Fibroblast of mammary gland (primary cell): Measurements from ENCODE around the gene EYA4.

Source experiments
- DNase-seq: peaks from one replicate; pipeline ENCODE4 v3.0.0-alpha.2; 2010; ENCODE audit warnings: low read depth
- H3K4me3 ChIP-seq: 2 replicates; pipeline ENCODE4 v1.5.1; 2011; ENCODE audit warnings: low read depth, mild to moderate bottlenecking, low read length, moderate library complexity; ENCODE audit not compliant: control insufficient read depth
- TF ChIP-seq, protein P1 (sequence below): conservative IDR thresholded peaks from 2 replicates; pipeline ENCODE4 v1.5.1; 2011; ENCODE audit warnings: low read depth, low read length, inconsistent platforms; ENCODE audit not compliant: control insufficient read depth, insufficient read depth

EYA4 gene

DNA sequence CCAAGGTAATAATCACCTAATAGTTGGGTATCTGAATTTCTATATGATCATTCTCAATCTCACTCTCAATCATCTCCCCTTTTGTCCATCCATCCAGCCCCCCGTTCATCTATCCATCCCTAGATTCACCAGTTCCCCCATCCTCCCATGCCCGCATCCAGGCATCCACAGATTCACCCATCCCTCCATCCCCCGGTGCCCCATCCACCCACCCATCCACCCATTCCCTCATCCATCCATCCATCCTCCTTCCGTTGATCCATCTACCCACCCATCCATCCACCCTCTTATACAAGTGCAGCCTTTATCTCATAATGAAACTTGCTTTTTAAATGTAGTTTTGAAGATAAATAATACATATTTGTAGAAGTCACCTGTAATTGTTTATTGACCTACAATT lies 76.5 kb downstream of the EYA4 start:
- H3K4me3 ChIP-seq, result no peak overlapping the region
- no peak for DNase-seq
- TF ChIP-seq, protein P1, sequence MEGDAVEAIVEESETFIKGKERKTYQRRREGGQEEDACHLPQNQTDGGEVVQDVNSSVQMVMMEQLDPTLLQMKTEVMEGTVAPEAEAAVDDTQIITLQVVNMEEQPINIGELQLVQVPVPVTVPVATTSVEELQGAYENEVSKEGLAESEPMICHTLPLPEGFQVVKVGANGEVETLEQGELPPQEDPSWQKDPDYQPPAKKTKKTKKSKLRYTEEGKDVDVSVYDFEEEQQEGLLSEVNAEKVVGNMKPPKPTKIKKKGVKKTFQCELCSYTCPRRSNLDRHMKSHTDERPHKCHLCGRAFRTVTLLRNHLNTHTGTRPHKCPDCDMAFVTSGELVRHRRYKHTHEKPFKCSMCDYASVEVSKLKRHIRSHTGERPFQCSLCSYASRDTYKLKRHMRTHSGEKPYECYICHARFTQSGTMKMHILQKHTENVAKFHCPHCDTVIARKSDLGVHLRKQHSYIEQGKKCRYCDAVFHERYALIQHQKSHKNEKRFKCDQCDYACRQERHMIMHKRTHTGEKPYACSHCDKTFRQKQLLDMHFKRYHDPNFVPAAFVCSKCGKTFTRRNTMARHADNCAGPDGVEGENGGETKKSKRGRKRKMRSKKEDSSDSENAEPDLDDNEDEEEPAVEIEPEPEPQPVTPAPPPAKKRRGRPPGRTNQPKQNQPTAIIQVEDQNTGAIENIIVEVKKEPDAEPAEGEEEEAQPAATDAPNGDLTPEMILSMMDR, result no peak

DNA sequence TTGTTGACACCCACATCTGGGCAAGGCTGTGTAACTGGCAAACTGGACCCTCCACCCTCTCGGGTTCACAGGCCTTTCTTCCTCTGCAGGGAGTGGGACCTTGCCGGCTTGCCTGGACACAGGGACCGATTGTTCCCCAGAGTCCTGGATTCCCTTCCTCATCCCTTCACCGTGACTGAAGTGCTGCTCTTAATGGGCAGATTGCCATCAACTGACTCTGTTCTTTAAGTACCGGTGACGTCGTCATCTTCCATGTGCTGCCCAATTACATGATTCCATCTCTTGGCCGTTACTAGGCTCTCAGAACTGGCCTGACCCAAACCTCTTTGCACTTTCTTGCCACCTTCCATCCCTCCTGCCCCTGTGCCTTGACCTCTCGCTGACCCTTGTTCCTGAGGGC lies 85.4 kb downstream of the EYA4 start:
- no peak overlapping the region for H3K4me3 ChIP-seq
- DNase-seq, result no peak
- TF ChIP-seq, protein P1, result no peak

DNA sequence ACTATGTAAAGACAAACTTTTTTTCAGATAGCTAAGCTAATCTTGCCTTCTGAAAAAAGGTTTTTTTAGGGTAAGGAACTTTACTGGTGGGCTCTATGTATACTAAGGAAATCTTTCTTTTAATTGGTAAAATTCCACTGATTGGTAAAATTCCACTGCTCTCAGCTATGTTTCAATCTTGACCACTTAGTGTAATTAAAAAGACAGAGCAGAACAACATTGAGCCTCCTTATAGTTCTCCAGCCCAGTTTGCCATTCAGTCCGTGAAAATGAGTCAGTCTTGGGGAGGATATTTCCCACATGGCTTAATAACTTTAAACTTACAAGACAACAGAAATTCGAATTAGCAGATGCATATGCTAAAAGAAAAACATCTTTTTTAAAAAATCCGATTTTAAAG lies 92.7 kb downstream of the EYA4 start:
- H3K4me3 ChIP-seq, result no peak overlapping the region
- TF ChIP-seq, protein P1, result no peak
- no peak for DNase-seq

DNA sequence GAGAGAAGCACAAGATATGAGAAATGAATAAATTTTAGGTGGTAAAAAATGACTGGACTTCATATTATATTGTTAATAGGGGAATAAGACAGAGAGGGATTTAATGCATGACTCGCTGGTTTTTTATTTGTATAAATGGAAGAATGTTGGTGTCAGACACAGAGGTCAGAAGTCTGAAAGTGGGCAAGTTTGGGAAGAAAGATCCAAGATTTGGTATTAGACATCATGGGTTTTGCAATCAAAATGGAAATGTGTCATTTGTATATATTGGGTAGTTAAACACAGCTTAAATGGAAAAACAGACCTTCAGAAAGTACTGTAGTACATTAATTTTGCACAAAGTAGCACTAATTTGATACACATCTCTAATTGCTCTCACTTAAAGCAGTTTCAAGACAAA lies 96.2 kb downstream of the EYA4 start:
- DNase-seq, result peak; percentile 19
- no peak overlapping the region for H3K4me3 ChIP-seq

DNA sequence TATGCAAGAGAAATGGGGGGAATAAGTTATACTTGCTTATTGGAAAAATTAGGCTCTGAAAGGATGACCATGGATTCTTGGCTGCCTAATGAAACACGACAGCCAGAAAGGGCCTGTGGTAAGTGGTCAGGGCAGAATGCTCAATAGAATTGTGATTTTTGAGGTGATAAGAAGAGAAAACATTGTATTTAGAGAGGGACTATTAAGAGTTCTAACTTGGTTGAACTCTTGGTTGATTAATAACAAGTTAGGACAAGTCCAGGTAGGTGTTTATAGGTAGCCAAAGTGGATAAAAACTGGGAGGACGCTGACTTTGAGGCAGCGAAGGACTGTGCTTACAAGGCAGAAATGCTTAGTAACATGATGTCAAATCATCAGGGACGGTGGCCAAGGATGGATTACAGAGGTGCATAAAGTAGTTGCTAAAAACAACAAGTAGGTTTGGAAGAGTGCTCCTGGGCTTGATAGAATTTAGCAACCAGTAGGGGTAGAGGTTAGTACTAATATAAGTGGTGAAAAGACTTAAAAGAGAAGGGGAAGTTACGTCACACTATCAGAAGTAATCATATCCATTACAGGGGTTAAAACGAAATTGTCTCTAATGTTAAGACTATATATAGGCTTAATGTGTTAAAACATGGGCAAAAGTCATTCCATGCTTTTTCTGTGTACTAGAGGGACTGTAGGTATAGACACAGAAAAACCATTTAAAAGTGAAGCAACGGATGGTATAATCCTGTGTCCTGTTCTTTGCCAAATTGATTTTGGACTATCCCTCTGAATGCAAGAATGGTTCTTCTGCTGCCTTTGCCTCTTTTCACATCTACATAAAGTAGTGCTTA lies 98.6 kb downstream of the EYA4 start:
- TF ChIP-seq, protein P1, result no peak

More for the DNA sequence above, 96.2 kb downstream of the EYA4 start:
- TF ChIP-seq, protein P1, result no peak

DNA sequence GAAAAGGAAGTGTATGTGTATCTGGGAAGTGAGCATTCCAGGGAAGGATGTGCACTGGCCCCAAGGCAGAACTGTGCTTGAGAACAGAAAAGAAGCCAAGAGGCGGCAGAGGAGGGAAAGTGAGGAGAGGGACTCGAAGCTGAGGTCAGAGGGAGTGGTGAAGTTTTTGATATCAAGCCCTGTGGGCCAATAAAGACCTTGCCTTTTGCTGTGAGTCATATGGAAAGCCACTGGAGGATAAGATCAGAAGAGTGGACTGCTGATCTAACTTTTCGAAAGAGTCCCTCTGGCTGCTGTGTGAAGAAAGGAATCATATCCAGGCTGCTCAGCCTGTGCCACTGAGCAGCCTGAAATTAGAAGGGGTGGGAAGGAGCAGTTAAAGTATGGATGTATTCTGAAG lies 99.4 kb downstream of the EYA4 start:
- TF ChIP-seq, protein P1, result no peak
- H3K4me3 ChIP-seq, result no peak overlapping the region
- DNase-seq, result peak; percentile 14

More for the DNA sequence above, 98.6 kb downstream of the EYA4 start:
- no peak overlapping the region for H3K4me3 ChIP-seq
- no peak for DNase-seq
